T-helper 17 cell (primary cell): ENCODE results near the gene TMEM131. TPM values are rescaled to one million over a fixed set of nuclear protein-coding genes. Genes with fewer than 3 reads are reported as not detected.
"Not testable (repeated sequence)": the region's sequence is repeated elsewhere in the genome, so short reads cannot be mapped to it uniquely, and the experiment has no call there.

Source experiments
- ATAC-seq: fragments of 150-1000 bp; cut with Tn5 transposase; 2 replicates; pipeline ENCODE4 v1.10.0; 2021; ENCODE audit warnings: mild to moderate bottlenecking, moderate library complexity
- DNase-seq, 3 donors: peaks; one replicate each; pipeline versions ENCODE4 v3.0.0 to v3.0.0-alpha.2; 2020 to 2021
- H3K9me3 ChIP-seq: one replicate; pipeline ENCODE4 v1.7.0; 2013; ENCODE audit warnings: low read length, mild to moderate bottlenecking; ENCODE audit not compliant: control insufficient read depth, poor library complexity, severe bottlenecking
- H3K27ac Mint-ChIP-seq: one replicate; pipeline ENCODE4 v1.8.0; 2022; ENCODE audit warnings: mild to moderate bottlenecking, moderate library complexity, mixed read lengths
- H3K27me3 Mint-ChIP-seq: one replicate; pipeline ENCODE4 v1.8.0; 2022; ENCODE audit warnings: mixed read lengths
- H3K36me3 Mint-ChIP-seq: one replicate; pipeline ENCODE4 v1.8.0; 2022; ENCODE audit warnings: low read depth, mixed read lengths
- H3K4me1 Mint-ChIP-seq: one replicate; pipeline ENCODE4 v1.8.0; 2022; ENCODE audit warnings: mild to moderate bottlenecking, mixed read lengths
- H3K4me3 Mint-ChIP-seq: one replicate; pipeline ENCODE4 v1.8.0; 2022; ENCODE audit warnings: mild to moderate bottlenecking, moderate library complexity, mixed read lengths
- total RNA-seq, 4 donors: library from RNA in 2 of 4; stranded (reverse) in 2 of 4; gene quantifications; one replicate each; pipeline ENCODE4 v1.2.3 and lab custom pipeline; 2022 to 2026

TMEM131 gene
- total RNA-seq, 2 donors from 2014 or later, result 41.0 to 43.2 TPM

GRCh38 chr2:97718051-97718882, 277.5 kb downstream of the TMEM131 start:
- ATAC-seq, result peak; percentile 93
- H3K4me3 Mint-ChIP-seq, result peak overlapping the region; percentile 97

GRCh38 chr2:97717613-97717995, 278.1 kb downstream of the TMEM131 start:
- H3K4me1 Mint-ChIP-seq, result peaks cover 78% of the 10 kb centered on the region
- DNase-seq, result no peak
- ATAC-seq, result no peak
- H3K36me3 Mint-ChIP-seq, result peaks cover 22% of the 10 kb centered on the region
- H3K27me3 Mint-ChIP-seq, result no peaks in the 10 kb centered on the region
- peak overlapping the region; percentile 100 for H3K27ac Mint-ChIP-seq
- no peaks in the 10 kb centered on the region for H3K9me3 ChIP-seq
- peak overlapping the region; percentile 97 for H3K4me3 Mint-ChIP-seq

More at GRCh38 chr2:97718051-97718882, 277.5 kb downstream of the TMEM131 start:
- peak; percentile 50 to 66 (median 64) for DNase-seq
- H3K9me3 ChIP-seq, result no peaks in the 10 kb centered on the region
- Mint-ChIP-seq H3K27ac (peak overlapping the region; percentile 100), H3K27me3 (no peaks in the 10 kb centered on the region), H3K36me3 (peaks cover 23% of the 10 kb centered on the region), H3K4me1 (peaks cover 81% of the 10 kb centered on the region)

GRCh38 chr2:97716695-97717612, 278.8 kb downstream of the TMEM131 start:
- DNase-seq (no peak), ATAC-seq (no peak)
- no peaks in the 10 kb centered on the region for H3K27me3 Mint-ChIP-seq
- peak overlapping the region; percentile 97 for H3K4me3 Mint-ChIP-seq
- peak overlapping the region; percentile 100 for H3K27ac Mint-ChIP-seq
- H3K4me1 Mint-ChIP-seq, result peaks cover 80% of the 10 kb centered on the region
- H3K9me3 ChIP-seq, result no peaks in the 10 kb centered on the region
- H3K36me3 Mint-ChIP-seq, result peaks cover 21% of the 10 kb centered on the region

GRCh38 chr2:97715951-97716694, 279.6 kb downstream of the TMEM131 start:
- peaks cover 86% of the 10 kb centered on the region for H3K4me1 Mint-ChIP-seq
- no peak for DNase-seq
- peaks cover 21% of the 10 kb centered on the region for H3K36me3 Mint-ChIP-seq
- H3K9me3 ChIP-seq, result no peaks in the 10 kb centered on the region
- H3K4me3 Mint-ChIP-seq, result peak overlapping the region; percentile 97
- H3K27ac Mint-ChIP-seq, result peak overlapping the region; percentile 100
- no peak for ATAC-seq
- no peaks in the 10 kb centered on the region for H3K27me3 Mint-ChIP-seq

- Mint-ChIP-seq H3K36me3 (peaks cover 21% of the 10 kb centered on the region), H3K27me3 (no peaks in the 10 kb centered on the region), H3K4me1 (peaks cover 86% of the 10 kb centered on the region), H3K4me3 (peak overlapping the region; percentile 97), H3K27ac (peak overlapping the region; percentile 100)
- DNase-seq (no peak), ATAC-seq (no peak)
- no peaks in the 10 kb centered on the region for H3K9me3 ChIP-seq
Measured at GRCh38 chr2:97714950-97715652, 280.6 kb downstream of the TMEM131 start.

GRCh38 chr2:97714084-97714949, 281.4 kb downstream of the TMEM131 start:
- Mint-ChIP-seq H3K27me3 (no peaks in the 10 kb centered on the region), H3K27ac (peak overlapping the region; percentile 100), H3K36me3 (peaks cover 21% of the 10 kb centered on the region), H3K4me1 (peaks cover 82% of the 10 kb centered on the region), H3K4me3 (peak overlapping the region; percentile 97)
- ATAC-seq, result no peak
- no peaks in the 10 kb centered on the region for H3K9me3 ChIP-seq
- no peak for DNase-seq

- H3K27ac Mint-ChIP-seq, result peak within 1 kb of the TSS; percentile 100
- H3K27me3 Mint-ChIP-seq, result no peaks in the 10 kb centered on the region
- DNase-seq (peak; percentile 41 to 55 (median 44)), ATAC-seq (peak; percentile 68)
- H3K36me3 Mint-ChIP-seq, result peaks cover 19% of the 10 kb centered on the region
- no peaks in the 10 kb centered on the region for H3K9me3 ChIP-seq
- H3K4me1 Mint-ChIP-seq, result peaks cover 74% of the 10 kb centered on the region
- H3K4me3 Mint-ChIP-seq, result peak within 1 kb of the TSS; percentile 97
Measured at GRCh38 chr2:97713296-97714083, 282.3 kb downstream of the TMEM131 start, which contains the start of gene ZAP70. Gene ZAP70 (plus strand): TSS chr2:97713576. CDS start chr2:97724037, 10,461 bp downstream.

GRCh38 chr2:97712693-97713295, 283.0 kb downstream of the TMEM131 start:
- Mint-ChIP-seq H3K4me1 (peaks cover 67% of the 10 kb centered on the region), H3K36me3 (peaks cover 18% of the 10 kb centered on the region), H3K4me3 (peak overlapping the region; percentile 97), H3K27me3 (no peaks in the 10 kb centered on the region), H3K27ac (peak overlapping the region; percentile 100)
- DNase-seq, result peak in 2 of 3 donors; percentile 38 to 62
- no peaks in the 10 kb centered on the region for H3K9me3 ChIP-seq
- peak; percentile 32 for ATAC-seq

- H3K9me3 ChIP-seq, ATAC-seq, DNase-seq, H3K27me3 Mint-ChIP-seq: not testable (repeated sequence)
- Mint-ChIP-seq H3K4me3 (peak overlapping the region; percentile 97), H3K27ac (peak overlapping the region; percentile 100), H3K36me3 (peaks cover 18% of the 10 kb centered on the region), H3K4me1 (peaks cover 62% of the 10 kb centered on the region)
Measured at GRCh38 chr2:97712175-97712574, 283.6 kb downstream of the TMEM131 start.

- Mint-ChIP-seq H3K4me3 (peak overlapping the region; percentile 49), H3K27ac (peak overlapping the region; percentile 100), H3K27me3 (no peaks in the 10 kb centered on the region), H3K36me3 (peaks cover 12% of the 10 kb centered on the region), H3K4me1 (peaks cover 53% of the 10 kb centered on the region)
- DNase-seq, result no peak
- ATAC-seq, result no peak
- no peaks in the 10 kb centered on the region for H3K9me3 ChIP-seq
Measured at GRCh38 chr2:97711394-97711711, 284.4 kb downstream of the TMEM131 start.

GRCh38 chr2:97708608-97709007, 287.1 kb downstream of the TMEM131 start:
- no peaks in the 10 kb centered on the region for H3K27me3 Mint-ChIP-seq
- peaks cover 32% of the 10 kb centered on the region for H3K4me1 Mint-ChIP-seq
- H3K36me3 Mint-ChIP-seq, result no peaks in the 10 kb centered on the region
- no peak overlapping the region for H3K27ac Mint-ChIP-seq
- H3K4me3 Mint-ChIP-seq, result no peak overlapping the region
- DNase-seq (no peak), ATAC-seq (no peak)
- no peaks in the 10 kb centered on the region for H3K9me3 ChIP-seq
